Limb (tissue), 2 donors: Measurements from ENCODE around the gene COL4A2.

ENCODE experiments used
- DNase-seq, 2 donors: peaks; one replicate each; pipeline ENCODE4 v3.0.0-alpha.2; 2016; ENCODE audit errors: extremely low spot score in 2 of 2

Gene COL4A2

GRCh38 chr13:110416131-110417025 is 109.3 kb downstream of the COL4A2 start:
- no peak for DNase-seq

GRCh38 chr13:110418944-110419343 is 111.9 kb downstream of the COL4A2 start:
- DNase-seq = no peak

GRCh38 chr13:110419381-110419791 is 112.3 kb downstream of the COL4A2 start:
- no peak for DNase-seq

GRCh38 chr13:110419946-110420345 is 112.9 kb downstream of the COL4A2 start:
- no peak for DNase-seq

- DNase-seq = no peak
Measured at GRCh38 chr13:110420626-110421025, 113.5 kb downstream of the COL4A2 start.

- no peak for DNase-seq
Measured at GRCh38 chr13:110421061-110421460, 114.0 kb downstream of the COL4A2 start.

GRCh38 chr13:110421696-110422385 is 114.8 kb downstream of the COL4A2 start:
- DNase-seq = no peak

GRCh38 chr13:110422913-110423688 is 116.0 kb downstream of the COL4A2 start:
- DNase-seq = no peak

- DNase-seq = no peak
Measured at GRCh38 chr13:110423689-110424302, 116.7 kb downstream of the COL4A2 start.

- no peak for DNase-seq
Measured at GRCh38 chr13:110424569-110425443, 117.7 kb downstream of the COL4A2 start.

GRCh38 chr13:110425444-110425780 is 118.3 kb downstream of the COL4A2 start:
- peak in 1 of 2 donors; percentile 27 for DNase-seq

- DNase-seq = no peak
Measured at GRCh38 chr13:110426735-110427134, 119.7 kb downstream of the COL4A2 start.

GRCh38 chr13:110428313-110428712 is 121.2 kb downstream of the COL4A2 start:
- no peak for DNase-seq

GRCh38 chr13:110430391-110431336 is 123.6 kb downstream of the COL4A2 start:
- no peak for DNase-seq

GRCh38 chr13:110431425-110432294 is 124.6 kb downstream of the COL4A2 start:
- DNase-seq = no peak

- no peak for DNase-seq
Measured at GRCh38 chr13:110432522-110432921, 125.4 kb downstream of the COL4A2 start.

- DNase-seq = no peak
Measured at GRCh38 chr13:110433014-110433413, 125.9 kb downstream of the COL4A2 start.

GRCh38 chr13:110434629-110435028 is 127.5 kb downstream of the COL4A2 start:
- no peak for DNase-seq
